ENCODE data around the gene MED12L.

- TF ChIP-seq POLR2A (IDR thresholded peaks at IDR 0.05), result no peak
- TF ChIP-seq CTCF (IDR thresholded peaks at IDR 0.05), result no peak
Observed at GRCh38 chr3:151459358-151459757, 373.9 kb downstream of the MED12L start.

Data from lower leg skin (tissue), 3 donors.